SK-N-SH (cell line): ENCODE results near the gene MDM1. TPM values are rescaled to one million over a fixed set of nuclear protein-coding genes. Genes with fewer than 3 reads are reported as not detected.
A peak's percentile ranks its signal among the peaks of the same experiment; 100 is the strongest.

Experiments
- CTCF ChIA-PET: fragments of 300-600, 350-600 bp; formaldehyde crosslinking; extraction: SDS; loops from one replicate; lab custom pipeline; 2021; lab: Yijun Ruan, JAX
- POLR2A ChIA-PET: fragments of 350-600 bp; sonication (Branson Sonifier 250); formaldehyde crosslinking; extraction: SDS; loops from one replicate; lab custom pipeline; 2020; ENCODE audit warnings: antibody characterized with exemption, inconsistent platforms; lab: Yijun Ruan, JAX
- DNase-seq: peaks from one replicate; pipeline ENCODE4 v3.0.0; 2012
- H2AFZ ChIP-seq: fragments of 200-600 bp; sonication (generic); 2 replicates; pipeline ENCODE4 v1.8.1; 2016; ENCODE audit warnings: antibody characterized with exemption, mild to moderate bottlenecking, low read depth
- H3F3A ChIP-seq: fragments of 200-600 bp; sonication (generic); replicated peaks from 2 replicates; pipeline ENCODE3; 2016; ENCODE audit warnings: antibody characterized with exemption, mild to moderate bottlenecking; ENCODE audit not compliant: insufficient read depth
- H3K27ac ChIP-seq, 2 experiments: fragments of 200-500 bp in 1 of 2; fragments of 200-600 bp in 1 of 2; sonication (Bioruptor generic) in 1 of 2; sonication (generic), shearing (Covaris generic) in 1 of 2; 2 replicates each; pipeline versions ENCODE4 v1.5.1 to v1.6.1; 2014 to 2016; ENCODE audit warnings: low read depth in 2 of 2, inconsistent platforms in 1 of 2, low read length in 1 of 2, mild to moderate bottlenecking in 1 of 2, mixed read lengths in 1 of 2
- H3K27me3 ChIP-seq: fragments of 200-600 bp; sonication (generic), shearing (Covaris generic); 2 replicates; pipeline ENCODE4 v1.6.1; 2016; ENCODE audit warnings: mixed run types; ENCODE audit not compliant: insufficient read depth
- H3K36me3 ChIP-seq, 2 experiments: fragments of 200-500 bp in 1 of 2; fragments of 200-600 bp in 1 of 2; sonication (Bioruptor generic) in 1 of 2; sonication (generic) in 1 of 2; replicated peaks in 1 of 2; 2 replicates each; pipeline versions ENCODE3 to v1.5.1; 2014 to 2016; ENCODE audit warnings: low read length in 1 of 2, mild to moderate bottlenecking in 1 of 2; ENCODE audit not compliant: insufficient read depth in 2 of 2, control insufficient read depth in 1 of 2
- H3K4me1 ChIP-seq, 2 experiments: fragments of 200-500 bp in 1 of 2; fragments of 200-600 bp in 1 of 2; sonication (Bioruptor generic) in 1 of 2; sonication (generic), shearing (Covaris generic) in 1 of 2; 2 replicates each; pipeline versions ENCODE4 v1.5.1 to v1.6.1; 2014 to 2016; ENCODE audit warnings: low read depth in 1 of 2, low read length in 1 of 2, mixed run types in 1 of 2; ENCODE audit not compliant: insufficient read depth in 2 of 2, control insufficient read depth in 1 of 2
- H3K4me2 ChIP-seq: fragments of 200-600 bp; sonication (generic), shearing (Covaris generic); 2 replicates; pipeline ENCODE4 v1.6.1; 2017; ENCODE audit warnings: mixed run types
- H3K4me3 ChIP-seq, 2 experiments: fragments of 200-500 bp in 1 of 2; fragments of 200-600 bp in 1 of 2; sonication (Bioruptor generic) in 1 of 2; sonication (generic), shearing (Covaris generic) in 1 of 2; 2 replicates each; pipeline versions ENCODE4 v1.5.1 to v1.8.1; 2014 to 2016; ENCODE audit warnings: low read depth in 2 of 2, inconsistent platforms in 1 of 2, low read length in 1 of 2, mild to moderate bottlenecking in 1 of 2, mixed read lengths in 1 of 2, moderate library complexity in 1 of 2
- H3K79me2 ChIP-seq: fragments of 200-600 bp; sonication (generic); 2 replicates; pipeline ENCODE4 v1.8.1; 2017; ENCODE audit warnings: mild to moderate bottlenecking; ENCODE audit not compliant: insufficient read depth
- H3K9ac ChIP-seq: fragments of 200-600 bp; sonication (generic); 2 replicates; pipeline ENCODE4 v1.6.1; 2017; ENCODE audit warnings: mixed run types
- H3K9me2 ChIP-seq: fragments of 200-600 bp; sonication (generic); 2 replicates; pipeline ENCODE4 v1.6.1; 2017; ENCODE audit warnings: mixed run types
- H3K9me3 ChIP-seq: fragments of 200-600 bp; sonication (generic); 2 replicates; pipeline ENCODE4 v1.6.1; 2017; ENCODE audit warnings: mixed run types, mild to moderate bottlenecking, moderate library complexity
- H4K20me1 ChIP-seq: fragments of 200-600 bp; sonication (generic); 2 replicates; pipeline ENCODE4 v1.6.1; 2017; ENCODE audit warnings: mild to moderate bottlenecking, mixed run types; ENCODE audit not compliant: insufficient read depth
- CHD2 ChIP-seq: fragments of 150-350 bp; IDR thresholded peaks from 2 replicates; pipeline ENCODE4 v1.6.1; 2018; ENCODE audit warnings: low read length; ENCODE audit not compliant: partially characterized antibody
- ELF1 ChIP-seq: IDR thresholded peaks from 2 replicates; pipeline ENCODE4 v1.4.0; 2012
- EP300 ChIP-seq, 2 experiments: IDR thresholded peaks; 2 replicates each; pipeline versions ENCODE4 v1.4.0 to v1.6.1; 2012; ENCODE audit warnings: borderline replicate concordance in 1 of 2, low read depth in 1 of 2, low read length in 1 of 2
- FOSL2 ChIP-seq: IDR thresholded peaks from 2 replicates; pipeline ENCODE4 v1.4.0; 2012; ENCODE audit warnings: low read depth, mild to moderate bottlenecking, moderate library complexity, borderline replicate concordance
- GATA2 ChIP-seq: sonication (generic); formaldehyde crosslinking; IDR thresholded peaks from 2 replicates; pipeline ENCODE4 v1.5.0; 2020; ENCODE audit warnings: mild to moderate bottlenecking, missing genetic modification reagents
- JUND ChIP-seq: IDR thresholded peaks from 2 replicates; pipeline ENCODE4 v1.4.0; 2012
- RAD21 ChIP-seq: IDR thresholded peaks from 2 replicates; pipeline ENCODE4 v1.6.1; 2012; ENCODE audit warnings: mild to moderate bottlenecking, low read length
- RCOR1 ChIP-seq: fragments of 150-350 bp; IDR thresholded peaks from 2 replicates; pipeline ENCODE4 v1.6.1; 2017; ENCODE audit warnings: antibody characterized with exemption, low read length
- SIN3A ChIP-seq: IDR thresholded peaks from 2 replicates; pipeline ENCODE4 v1.6.1; 2012; ENCODE audit warnings: low read depth, mild to moderate bottlenecking, low read length, moderate library complexity, borderline replicate concordance
- SMC3 ChIP-seq: IDR thresholded peaks from 2 replicates; pipeline ENCODE4 v1.6.1; 2012; ENCODE audit warnings: low read depth, low read length, improper control_type of control experiment
- TAF1 ChIP-seq: IDR thresholded peaks from 2 replicates; pipeline ENCODE4 v1.6.1; 2012; ENCODE audit warnings: low read depth, mild to moderate bottlenecking, low read length, moderate library complexity, borderline replicate concordance
- TEAD4 ChIP-seq: IDR thresholded peaks from 2 replicates; pipeline ENCODE4 v1.4.0; 2012; ENCODE audit warnings: mild to moderate bottlenecking, borderline replicate concordance; ENCODE audit not compliant: insufficient read depth
- YY1 ChIP-seq: IDR thresholded peaks from 2 replicates; pipeline ENCODE4 v1.4.0; 2012; ENCODE audit warnings: low read depth, mild to moderate bottlenecking
- WGBS: methylation state at CpG from one replicate; pipeline ENCODE4 v1.1.6; 2017; ENCODE audit warnings: low lambda C conversion rate; 5-methylcytosine and 5-hydroxymethylcytosine counted together
- polyA plus RNA-seq, 3 experiments: library from polyadenylated mRNA; depleted of rRNA; stranded (reverse); fragments of >200 nt; gene quantifications; 2 replicates each; pipeline ENCODE4 v1.2.3, GENCODE V29; 2012
- TF ChIP-seq, protein P1 (sequence below): IDR thresholded peaks from 2 replicates; pipeline ENCODE4 v1.4.0; 2012; ENCODE audit warnings: low read depth
- TF ChIP-seq, protein P2 (sequence below): IDR thresholded peaks from 2 replicates; pipeline ENCODE4 v1.6.1; 2012; ENCODE audit warnings: mild to moderate bottlenecking, low read depth, low read length, moderate library complexity
- TF ChIP-seq, protein P3 (sequence below): fragments of 150-350 bp; IDR thresholded peaks from 2 replicates; pipeline ENCODE4 v1.6.1; 2017; ENCODE audit warnings: antibody characterized with exemption, low read length, low read depth, borderline replicate concordance
- TF ChIP-seq, protein P4 (sequence below): IDR thresholded peaks from 2 replicates; pipeline ENCODE4; 2012
- TF ChIP-seq, protein P5 (sequence below): IDR thresholded peaks from 2 replicates; pipeline ENCODE4 v1.4.0; 2012; ENCODE audit warnings: low read depth, borderline replicate concordance

Gene MDM1
- polyA plus RNA-seq, 1 of the 3 experiments (the other 2 are of a cell fraction) = 7.4 TPM

DNA sequence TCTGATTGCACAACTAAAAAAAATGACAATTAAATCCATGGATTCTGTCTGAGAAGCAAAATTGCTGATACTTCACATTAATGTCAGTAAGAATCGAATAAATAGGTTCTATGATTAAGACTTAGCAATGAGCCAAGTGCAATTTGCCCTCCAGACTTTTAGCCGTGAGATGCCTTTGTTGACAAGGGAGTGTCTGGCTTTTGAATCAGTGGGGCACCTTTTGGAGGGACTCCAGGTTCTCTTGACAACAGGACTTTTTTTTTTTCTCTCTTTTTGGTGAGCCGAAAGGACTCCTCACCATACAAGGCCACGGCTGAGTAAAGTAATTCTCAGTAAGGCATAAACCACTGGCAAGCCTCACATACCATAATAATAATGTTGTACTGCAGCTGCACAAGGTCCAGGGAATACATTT, 4.7 kb upstream of the MDM1 start:
- H2AFZ ChIP-seq = peak overlapping the region; percentile 11; the same call in 1 of the 2 replicates
- ChIA-PET CTCF (interaction anchor here (0.7 to 0.9 kb wide), 3 partner anchors 10 to 493 kb away, joined by 3 to 4 read pairs (median 3); partner anchors contain the start of gene IL26), POLR2A (no interaction called here)
- H3K4me3 ChIP-seq = no peak overlapping the region
- H3K4me1 ChIP-seq = peaks cover 7 to 13% of the 10 kb centered on the region in 2 experiments; a peak in 2 of 4 replicates
- H3K27me3 ChIP-seq = no peaks in the 10 kb centered on the region
- no peaks in the 10 kb centered on the region for H3F3A ChIP-seq
- H3K9me3 ChIP-seq = no peaks in the 10 kb centered on the region
- H3K79me2 ChIP-seq = 0 out of 2 replicates have a peak, but pooled peaks cover 2% of the 10 kb centered on the region
- H3K36me3 ChIP-seq = no peaks in the 10 kb centered on the region
- no peaks in the 10 kb centered on the region for H3K9me2 ChIP-seq
- no peak overlapping the region for H3K9ac ChIP-seq
- TF ChIP-seq EP300 (IDR thresholded peaks at IDR 0.05; ENCODE audit: borderline replicate concordance in 1 of 2, low read depth in 1 of 2, low read length in 1 of 2) = peak in 1 of 2 experiments; percentile 50; a peak in 1 of 4 replicates
- TF ChIP-seq SIN3A = no peak
- peak; percentile 60 for TF ChIP-seq GATA2 (CRISPR knock-in tag)
- TF ChIP-seq, protein P1, sequence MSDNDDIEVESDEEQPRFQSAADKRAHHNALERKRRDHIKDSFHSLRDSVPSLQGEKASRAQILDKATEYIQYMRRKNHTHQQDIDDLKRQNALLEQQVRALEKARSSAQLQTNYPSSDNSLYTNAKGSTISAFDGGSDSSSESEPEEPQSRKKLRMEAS = no peak
- no peak for TF ChIP-seq FOSL2
- TF ChIP-seq TEAD4 = no peak
- no peak for TF ChIP-seq ELF1
- TF ChIP-seq RCOR1 = peak; percentile 33; the same call in 1 of the 2 replicates
- TF ChIP-seq CHD2 = no peak
- TF ChIP-seq, protein P2, sequence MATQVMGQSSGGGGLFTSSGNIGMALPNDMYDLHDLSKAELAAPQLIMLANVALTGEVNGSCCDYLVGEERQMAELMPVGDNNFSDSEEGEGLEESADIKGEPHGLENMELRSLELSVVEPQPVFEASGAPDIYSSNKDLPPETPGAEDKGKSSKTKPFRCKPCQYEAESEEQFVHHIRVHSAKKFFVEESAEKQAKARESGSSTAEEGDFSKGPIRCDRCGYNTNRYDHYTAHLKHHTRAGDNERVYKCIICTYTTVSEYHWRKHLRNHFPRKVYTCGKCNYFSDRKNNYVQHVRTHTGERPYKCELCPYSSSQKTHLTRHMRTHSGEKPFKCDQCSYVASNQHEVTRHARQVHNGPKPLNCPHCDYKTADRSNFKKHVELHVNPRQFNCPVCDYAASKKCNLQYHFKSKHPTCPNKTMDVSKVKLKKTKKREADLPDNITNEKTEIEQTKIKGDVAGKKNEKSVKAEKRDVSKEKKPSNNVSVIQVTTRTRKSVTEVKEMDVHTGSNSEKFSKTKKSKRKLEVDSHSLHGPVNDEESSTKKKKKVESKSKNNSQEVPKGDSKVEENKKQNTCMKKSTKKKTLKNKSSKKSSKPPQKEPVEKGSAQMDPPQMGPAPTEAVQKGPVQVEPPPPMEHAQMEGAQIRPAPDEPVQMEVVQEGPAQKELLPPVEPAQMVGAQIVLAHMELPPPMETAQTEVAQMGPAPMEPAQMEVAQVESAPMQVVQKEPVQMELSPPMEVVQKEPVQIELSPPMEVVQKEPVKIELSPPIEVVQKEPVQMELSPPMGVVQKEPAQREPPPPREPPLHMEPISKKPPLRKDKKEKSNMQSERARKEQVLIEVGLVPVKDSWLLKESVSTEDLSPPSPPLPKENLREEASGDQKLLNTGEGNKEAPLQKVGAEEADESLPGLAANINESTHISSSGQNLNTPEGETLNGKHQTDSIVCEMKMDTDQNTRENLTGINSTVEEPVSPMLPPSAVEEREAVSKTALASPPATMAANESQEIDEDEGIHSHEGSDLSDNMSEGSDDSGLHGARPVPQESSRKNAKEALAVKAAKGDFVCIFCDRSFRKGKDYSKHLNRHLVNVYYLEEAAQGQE = no peak
- TF ChIP-seq TAF1 = no peak
- TF ChIP-seq RAD21 = no peak
- TF ChIP-seq, protein P3, sequence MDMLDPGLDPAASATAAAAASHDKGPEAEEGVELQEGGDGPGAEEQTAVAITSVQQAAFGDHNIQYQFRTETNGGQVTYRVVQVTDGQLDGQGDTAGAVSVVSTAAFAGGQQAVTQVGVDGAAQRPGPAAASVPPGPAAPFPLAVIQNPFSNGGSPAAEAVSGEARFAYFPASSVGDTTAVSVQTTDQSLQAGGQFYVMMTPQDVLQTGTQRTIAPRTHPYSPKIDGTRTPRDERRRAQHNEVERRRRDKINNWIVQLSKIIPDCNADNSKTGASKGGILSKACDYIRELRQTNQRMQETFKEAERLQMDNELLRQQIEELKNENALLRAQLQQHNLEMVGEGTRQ = no peak
- no peak for TF ChIP-seq SMC3
- TF ChIP-seq, protein P4, sequence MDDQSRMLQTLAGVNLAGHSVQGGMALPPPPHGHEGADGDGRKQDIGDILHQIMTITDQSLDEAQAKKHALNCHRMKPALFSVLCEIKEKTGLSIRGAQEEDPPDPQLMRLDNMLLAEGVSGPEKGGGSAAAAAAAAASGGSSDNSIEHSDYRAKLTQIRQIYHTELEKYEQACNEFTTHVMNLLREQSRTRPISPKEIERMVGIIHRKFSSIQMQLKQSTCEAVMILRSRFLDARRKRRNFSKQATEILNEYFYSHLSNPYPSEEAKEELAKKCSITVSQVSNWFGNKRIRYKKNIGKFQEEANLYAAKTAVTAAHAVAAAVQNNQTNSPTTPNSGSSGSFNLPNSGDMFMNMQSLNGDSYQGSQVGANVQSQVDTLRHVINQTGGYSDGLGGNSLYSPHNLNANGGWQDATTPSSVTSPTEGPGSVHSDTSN = no peak
- no peak for TF ChIP-seq YY1
- TF ChIP-seq, protein P5, sequence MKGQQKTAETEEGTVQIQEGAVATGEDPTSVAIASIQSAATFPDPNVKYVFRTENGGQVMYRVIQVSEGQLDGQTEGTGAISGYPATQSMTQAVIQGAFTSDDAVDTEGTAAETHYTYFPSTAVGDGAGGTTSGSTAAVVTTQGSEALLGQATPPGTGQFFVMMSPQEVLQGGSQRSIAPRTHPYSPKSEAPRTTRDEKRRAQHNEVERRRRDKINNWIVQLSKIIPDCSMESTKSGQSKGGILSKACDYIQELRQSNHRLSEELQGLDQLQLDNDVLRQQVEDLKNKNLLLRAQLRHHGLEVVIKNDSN = no peak
- TF ChIP-seq JUND = no peak
- peak; percentile 38 for DNase-seq
- peak overlapping the region in 1 of 2 experiments; percentile 34; a peak in 2 of 4 replicates for H3K27ac ChIP-seq
- 37% methylated on average over 4 of the region's 4 CpGs for WGBS
- H4K20me1 ChIP-seq = no peaks in the 10 kb centered on the region
- H3K4me2 ChIP-seq = no peak overlapping the region
